ENCODE results near the gene PIR. TPM values are rescaled to one million over a fixed set of nuclear protein-coding genes. Genes with fewer than 3 reads are reported as not detected.

PIR gene
- total and polyA plus RNA-seq, 4 donors, result 8.3 to 29.1 (median 13.4) TPM

DNA sequence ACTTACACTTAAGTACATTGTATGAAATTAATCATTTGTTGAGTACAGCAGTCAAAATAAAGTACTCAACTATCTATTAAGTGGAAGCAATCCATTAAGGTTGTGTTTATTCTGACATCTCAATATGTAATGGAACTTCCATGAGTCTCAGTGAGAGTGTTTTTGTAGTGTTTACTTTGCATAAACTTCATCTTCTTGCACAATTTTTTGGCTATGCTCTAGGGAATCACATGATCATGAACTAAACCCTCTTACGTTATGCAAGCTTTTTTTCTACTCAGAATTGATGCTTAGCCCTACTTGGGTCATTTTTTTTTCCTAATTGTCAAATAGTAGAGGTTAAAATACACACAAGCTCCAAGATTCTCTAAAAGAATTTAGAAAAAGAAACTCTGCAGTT, 136.7 kb downstream of the PIR start:
- ATAC-seq (ENCODE audit: insufficient read depth, low FRiP score) (no peak), DNase-seq (peak in 2 of 3 donors; percentile 88 to 94)
- H3K27me3 ChIP-seq (ENCODE audit: control insufficient read depth in 3 of 3, insufficient read depth in 3 of 3, low read length in 2 of 3), result peaks cover 0 to 32% (median 7%) of the 10 kb centered on the region in 3 donors
- TF ChIP-seq CTCF (IDR thresholded peaks at IDR 0.05; ENCODE audit: control extremely low read depth, extremely low read depth), result no peak
- no peaks in the 10 kb centered on the region for H3K4me1 ChIP-seq (ENCODE audit: control insufficient read depth in 5 of 5, insufficient read depth in 5 of 5, low read length in 5 of 5)
- peaks cover 0 to 1% (median 0%) of the 10 kb centered on the region in 4 donors for H3K9me3 ChIP-seq (ENCODE audit: control insufficient read depth in 4 of 4, insufficient read depth in 3 of 4, low read length in 3 of 4)
- H3K4me3 ChIP-seq, result no peak overlapping the region
- H3K27ac ChIP-seq (ENCODE audit: low read depth in 1 of 2, low read length in 1 of 2), result no peak overlapping the region
- 23 to 30% methylated on average over 1 of the region's 1 CpG for WGBS, 2 donors
- peaks cover 0 to 5% (median under 1%) of the 10 kb centered on the region in 4 donors for H3K36me3 ChIP-seq (ENCODE audit: control insufficient read depth in 4 of 4, insufficient read depth in 4 of 4, low read length in 4 of 4)
- H3K9ac ChIP-seq (ENCODE audit: insufficient read depth in 1 of 2, low read length in 2 of 2), result no peak overlapping the region

DNA sequence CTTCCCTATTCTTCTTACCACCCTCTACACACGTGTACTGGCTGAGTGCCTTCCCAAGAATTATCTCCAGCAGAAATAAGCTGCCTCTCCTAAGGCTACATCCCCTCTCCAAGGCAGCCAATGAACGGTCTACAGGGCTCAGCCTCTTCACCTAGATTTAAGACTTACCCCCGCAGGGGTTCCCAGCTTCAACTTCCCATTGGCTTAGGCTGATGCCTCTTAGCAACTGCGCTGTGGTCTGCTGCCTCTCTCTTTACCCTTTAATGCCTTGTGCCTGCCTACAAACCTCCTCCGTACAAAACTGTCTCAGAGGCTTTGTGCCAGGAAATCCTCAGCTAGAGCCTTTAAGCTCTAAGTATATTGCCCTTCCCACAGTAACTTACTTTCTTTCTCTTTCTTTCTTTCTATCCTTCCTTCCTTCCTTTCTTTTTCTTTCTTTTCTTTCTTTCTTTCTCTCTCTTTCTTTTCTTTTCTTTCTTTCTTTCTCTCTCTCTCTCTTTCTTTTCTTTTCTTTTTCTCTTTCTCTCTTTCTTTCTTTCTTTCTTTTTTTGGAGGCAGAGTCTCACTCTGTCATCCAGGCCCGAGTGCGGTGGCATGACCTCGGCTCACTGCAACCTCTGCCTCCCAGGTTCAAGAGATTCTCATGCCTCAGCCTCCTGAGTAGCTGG, 142.7 kb downstream of the PIR start:
- H3K36me3 ChIP-seq (ENCODE audit: control insufficient read depth in 4 of 4, insufficient read depth in 4 of 4, low read length in 4 of 4), result peaks cover 0 to 5% (median 0%) of the 10 kb centered on the region in 4 donors
- H3K9me3 ChIP-seq (ENCODE audit: control insufficient read depth in 4 of 4, insufficient read depth in 3 of 4, low read length in 3 of 4), result no peaks in the 10 kb centered on the region
- H3K27ac ChIP-seq (ENCODE audit: low read depth in 1 of 2, low read length in 1 of 2), result no peak overlapping the region
- peaks cover 0 to 27% (median 18%) of the 10 kb centered on the region in 3 donors for H3K27me3 ChIP-seq (ENCODE audit: control insufficient read depth in 3 of 3, insufficient read depth in 3 of 3, low read length in 2 of 3)
- H3K4me1 ChIP-seq (ENCODE audit: control insufficient read depth in 5 of 5, insufficient read depth in 5 of 5, low read length in 5 of 5), result no peaks in the 10 kb centered on the region
- DNase-seq (peak in 2 of 3 donors; percentile 26 to 41), ATAC-seq (ENCODE audit: insufficient read depth, low FRiP score) (no peak)
- no peak overlapping the region for H3K4me3 ChIP-seq
- WGBS, 2 donors, result 64 to 73% methylated on average over 7 to 8 of the region's 8 CpGs
- TF ChIP-seq CTCF (IDR thresholded peaks at IDR 0.05; ENCODE audit: control extremely low read depth, extremely low read depth), result no peak
- H3K9ac ChIP-seq (ENCODE audit: insufficient read depth in 1 of 2, low read length in 2 of 2), result peak overlapping the region in 1 of 2 donors; percentile 11

- Histone ChIP-seq H3K27me3 (ENCODE audit: control insufficient read depth in 3 of 3, insufficient read depth in 3 of 3, low read length in 2 of 3) (peaks cover 0 to 20% (median 16%) of the 10 kb centered on the region in 3 donors), H3K27ac (ENCODE audit: low read depth in 1 of 2, low read length in 1 of 2) (no peak overlapping the region), H3K9ac (ENCODE audit: insufficient read depth in 1 of 2, low read length in 2 of 2) (no peak overlapping the region), H3K4me3 (no peak overlapping the region), H3K36me3 (ENCODE audit: control insufficient read depth in 4 of 4, insufficient read depth in 4 of 4, low read length in 4 of 4) (peaks cover 0 to 5% (median 0%) of the 10 kb centered on the region in 4 donors), H3K4me1 (ENCODE audit: control insufficient read depth in 5 of 5, insufficient read depth in 5 of 5, low read length in 5 of 5) (peaks cover 0 to 5% (median 0%) of the 10 kb centered on the region in 5 donors), H3K9me3 (ENCODE audit: control insufficient read depth in 4 of 4, insufficient read depth in 3 of 4, low read length in 3 of 4) (no peaks in the 10 kb centered on the region)
- WGBS, 2 donors, result 24 to 26% methylated on average over 2 of the region's 2 CpGs
- peak; percentile 20 for TF ChIP-seq CTCF (IDR thresholded peaks at IDR 0.05; ENCODE audit: control extremely low read depth, extremely low read depth)
- peak; percentile 64 to 90 (median 88) for DNase-seq
- peak; percentile 31 for ATAC-seq (ENCODE audit: insufficient read depth, low FRiP score)
Measured at GRCh38 chrX:15349046-15349445, 144.1 kb downstream of the PIR start.

Measured in lung (tissue), 12 donors.